Liver (tissue), 9 donors: ENCODE results near the gene IFITM5. TPM values are rescaled to one million over a fixed set of nuclear protein-coding genes. Genes with fewer than 3 reads are reported as not detected.
"Not testable (repeated sequence)": the region's sequence is repeated elsewhere in the genome, so short reads cannot be mapped to it uniquely, and the experiment has no call there.

Experiments
- DNase-seq: peaks from one replicate; pipeline ENCODE4 v3.0.0-alpha.2; 2017; ENCODE audit warnings: low spot score
- H3K27ac ChIP-seq, 2 donors: one replicate each; pipeline ENCODE4 v1.7.0; 2013; ENCODE audit warnings: inconsistent platforms in 2 of 2, low read length in 2 of 2, control low read depth in 1 of 2, low read depth in 1 of 2, mild to moderate bottlenecking in 1 of 2
- H3K27me3 ChIP-seq, 4 donors: one replicate each; pipeline versions ENCODE4 v1.6.1 to v1.7.0; 2013; ENCODE audit warnings: low read length in 3 of 4, inconsistent platforms in 1 of 4, mild to moderate bottlenecking in 1 of 4, moderate library complexity in 1 of 4; ENCODE audit not compliant: control insufficient read depth in 4 of 4, insufficient read depth in 4 of 4
- H3K36me3 ChIP-seq, 4 donors: one replicate each; pipeline versions ENCODE4 v1.6.1 to v1.7.0; 2013; ENCODE audit warnings: low read length in 3 of 4, mild to moderate bottlenecking in 3 of 4, low read depth in 1 of 4, moderate library complexity in 1 of 4; ENCODE audit not compliant: control insufficient read depth in 4 of 4, insufficient read depth in 3 of 4
- H3K4me1 ChIP-seq, 4 donors: one replicate each; pipeline versions ENCODE4 v1.6.1 to v1.7.0; 2013; ENCODE audit warnings: low read length in 3 of 4, mild to moderate bottlenecking in 3 of 4, moderate library complexity in 1 of 4; ENCODE audit not compliant: control insufficient read depth in 4 of 4, insufficient read depth in 4 of 4
- H3K4me3 ChIP-seq, 3 donors: one replicate each; pipeline versions ENCODE4 v1.6.1 to v1.7.0; 2013; ENCODE audit warnings: low read length in 3 of 3, control low read depth in 1 of 3, low read depth in 1 of 3, mild to moderate bottlenecking in 1 of 3
- H3K9ac ChIP-seq, 2 donors: one replicate each; pipeline ENCODE4 v1.7.0; 2013; ENCODE audit warnings: low read length in 2 of 2, mild to moderate bottlenecking in 2 of 2, moderate library complexity in 2 of 2, control low read depth in 1 of 2, low read depth in 1 of 2
- H3K9me3 ChIP-seq, 4 donors: one replicate each; pipeline versions ENCODE4 v1.6.1 to v1.7.0; 2013; ENCODE audit warnings: low read length in 3 of 4; ENCODE audit not compliant: control insufficient read depth in 4 of 4
- CTCF ChIP-seq: fragments of 150-350 bp; IDR thresholded peaks from 2 replicates; pipeline ENCODE4 v1.5.1; 2017; ENCODE audit warnings: improper control_type of control experiment, low read depth, low read length; ENCODE audit not compliant: missing input control
- EGR1 ChIP-seq, 2 donors: IDR thresholded peaks; 2 replicates each; pipeline ENCODE4 v1.6.1; 2016 to 2018; ENCODE audit warnings: antibody characterized with exemption in 2 of 2, low read depth in 2 of 2
- FOXA2 ChIP-seq: IDR thresholded peaks from 2 replicates; pipeline ENCODE4 v1.6.1; 2016; ENCODE audit warnings: antibody characterized with exemption
- GABPA ChIP-seq, 2 donors: IDR thresholded peaks in 1 of 2; conservative IDR thresholded peaks in 1 of 2; 2 replicates each; pipeline ENCODE4 v1.6.1; 2016; ENCODE audit warnings: antibody characterized with exemption in 2 of 2, mild to moderate bottlenecking in 1 of 2, moderate library complexity in 1 of 2
- HNF4A ChIP-seq, 2 donors: conservative IDR thresholded peaks; 2 replicates each; pipeline ENCODE4 v1.6.1; 2016; ENCODE audit warnings: antibody characterized with exemption in 2 of 2, mild to moderate bottlenecking in 2 of 2
- JUND ChIP-seq, 2 donors: IDR thresholded peaks; 2 replicates each; pipeline ENCODE4 v1.6.1; 2016; ENCODE audit warnings: antibody characterized with exemption in 2 of 2
- NR2F2 ChIP-seq: IDR thresholded peaks from 2 replicates; pipeline ENCODE4 v1.6.1; 2016; ENCODE audit warnings: antibody characterized with exemption
- RAD21 ChIP-seq, 2 donors: IDR thresholded peaks; 2 replicates each; pipeline ENCODE4 v1.6.1; 2016; ENCODE audit warnings: antibody characterized with exemption in 2 of 2, mild to moderate bottlenecking in 2 of 2
- RXRA ChIP-seq, 2 donors: IDR thresholded peaks; 2 replicates each; pipeline ENCODE4 v1.6.1; 2017 to 2018; ENCODE audit warnings: antibody characterized with exemption in 2 of 2, mild to moderate bottlenecking in 1 of 2
- SP1 ChIP-seq: IDR thresholded peaks from 2 replicates; pipeline ENCODE4 v1.6.1; 2018; ENCODE audit warnings: antibody characterized with exemption, mild to moderate bottlenecking
- TAF1 ChIP-seq: conservative IDR thresholded peaks from 2 replicates; pipeline ENCODE4 v1.6.1; 2016; ENCODE audit warnings: antibody characterized with exemption, mild to moderate bottlenecking
- YY1 ChIP-seq: IDR thresholded peaks from 2 replicates; pipeline ENCODE4 v1.6.1; 2016; ENCODE audit warnings: antibody characterized with exemption, mild to moderate bottlenecking
- WGBS: extraction: QIAGEN DNeasy Blood & Tissue Kit; methylation state at CpG from one replicate; pipeline ENCODE4 v1.1.7; 2013; 5-methylcytosine and 5-hydroxymethylcytosine counted together
- polyA plus RNA-seq, 2 donors: library from polyadenylated mRNA; stranded (reverse) in 1 of 2; unstranded in 1 of 2; fragments of 200-250 nt in 1 of 2; fragments of >200 nt in 1 of 2; fragmentation: Nextera tagmentation in 1 of 2; extraction: Ambion mirVana in 1 of 2; gene quantifications; one replicate each; pipeline versions ENCODE4 v1.2.1 to v1.2.3, GENCODE V29; 2013 to 2015
- total RNA-seq, 2 donors: library from RNA; depleted of rRNA; stranded (reverse); fragments of >200 nt; gene quantifications; one replicate each; pipeline ENCODE4 v1.2.3, GENCODE V29; 2014
- TF ChIP-seq, protein P1 (sequence below): IDR thresholded peaks from 2 replicates; pipeline ENCODE4 v1.6.1; 2016; ENCODE audit warnings: antibody characterized with exemption, mild to moderate bottlenecking
- TF ChIP-seq, protein P2 (sequence below): IDR thresholded peaks from 2 replicates; pipeline ENCODE4 v1.6.1; 2016; ENCODE audit warnings: antibody characterized with exemption
- donor health status: healthy.
- donor health status: healthy.
- donor health status: healthy.
- donor health status: healthy.
- donor health status: healthy.

Gene IFITM5
- total and polyA plus RNA-seq, 4 donors, result not detected

DNA sequence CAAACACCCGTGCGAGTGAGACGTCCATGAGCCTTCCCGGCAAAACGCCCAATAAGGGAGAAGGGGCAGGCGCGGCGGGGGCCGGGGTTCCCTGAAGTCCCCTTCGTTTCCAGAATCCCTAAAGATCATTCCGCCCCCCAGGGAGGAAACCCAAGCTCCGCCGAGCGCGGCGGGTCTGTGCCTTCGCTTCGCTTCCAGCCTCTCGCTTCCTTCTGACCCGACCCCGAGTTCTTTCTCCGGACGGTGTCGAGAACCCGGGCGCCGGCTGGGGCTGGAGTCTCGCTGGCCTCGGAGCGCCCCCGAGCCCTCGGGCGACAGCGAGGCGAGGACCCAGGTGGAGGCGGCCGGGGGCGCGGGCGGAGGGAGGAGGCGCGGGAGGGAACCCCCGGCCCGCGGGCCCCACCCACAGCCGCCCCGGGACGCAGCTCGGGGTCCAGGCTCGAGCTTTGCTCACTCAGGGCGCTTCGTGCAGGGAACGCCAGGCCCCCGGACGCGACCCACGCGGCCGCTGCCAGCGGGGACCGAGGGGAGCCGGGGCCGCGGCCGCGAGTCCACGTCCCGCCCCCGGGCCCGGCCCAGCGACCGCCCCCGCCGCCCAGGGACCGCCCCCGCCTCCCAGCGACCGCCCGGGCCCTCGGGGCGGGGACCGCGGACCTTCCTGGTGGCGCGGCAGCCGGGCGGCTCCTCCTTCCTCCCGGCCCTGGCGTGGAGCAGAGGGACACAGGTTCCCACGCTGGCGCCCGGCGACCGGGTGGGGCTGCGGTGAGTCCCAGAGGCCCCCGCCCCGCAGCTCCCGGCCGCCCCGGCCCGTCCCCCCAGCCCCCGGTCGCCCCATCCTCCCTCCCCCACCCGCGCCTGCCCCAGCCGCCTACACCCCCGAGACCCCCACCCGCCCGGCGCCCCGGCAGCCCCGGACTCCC lies 10.6 kb downstream of the IFITM5 start, which contains the start of gene PGGHG (continued):
- TF ChIP-seq, protein P1, sequence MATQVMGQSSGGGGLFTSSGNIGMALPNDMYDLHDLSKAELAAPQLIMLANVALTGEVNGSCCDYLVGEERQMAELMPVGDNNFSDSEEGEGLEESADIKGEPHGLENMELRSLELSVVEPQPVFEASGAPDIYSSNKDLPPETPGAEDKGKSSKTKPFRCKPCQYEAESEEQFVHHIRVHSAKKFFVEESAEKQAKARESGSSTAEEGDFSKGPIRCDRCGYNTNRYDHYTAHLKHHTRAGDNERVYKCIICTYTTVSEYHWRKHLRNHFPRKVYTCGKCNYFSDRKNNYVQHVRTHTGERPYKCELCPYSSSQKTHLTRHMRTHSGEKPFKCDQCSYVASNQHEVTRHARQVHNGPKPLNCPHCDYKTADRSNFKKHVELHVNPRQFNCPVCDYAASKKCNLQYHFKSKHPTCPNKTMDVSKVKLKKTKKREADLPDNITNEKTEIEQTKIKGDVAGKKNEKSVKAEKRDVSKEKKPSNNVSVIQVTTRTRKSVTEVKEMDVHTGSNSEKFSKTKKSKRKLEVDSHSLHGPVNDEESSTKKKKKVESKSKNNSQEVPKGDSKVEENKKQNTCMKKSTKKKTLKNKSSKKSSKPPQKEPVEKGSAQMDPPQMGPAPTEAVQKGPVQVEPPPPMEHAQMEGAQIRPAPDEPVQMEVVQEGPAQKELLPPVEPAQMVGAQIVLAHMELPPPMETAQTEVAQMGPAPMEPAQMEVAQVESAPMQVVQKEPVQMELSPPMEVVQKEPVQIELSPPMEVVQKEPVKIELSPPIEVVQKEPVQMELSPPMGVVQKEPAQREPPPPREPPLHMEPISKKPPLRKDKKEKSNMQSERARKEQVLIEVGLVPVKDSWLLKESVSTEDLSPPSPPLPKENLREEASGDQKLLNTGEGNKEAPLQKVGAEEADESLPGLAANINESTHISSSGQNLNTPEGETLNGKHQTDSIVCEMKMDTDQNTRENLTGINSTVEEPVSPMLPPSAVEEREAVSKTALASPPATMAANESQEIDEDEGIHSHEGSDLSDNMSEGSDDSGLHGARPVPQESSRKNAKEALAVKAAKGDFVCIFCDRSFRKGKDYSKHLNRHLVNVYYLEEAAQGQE, result no peak
- TF ChIP-seq CTCF (no peak), JUND (IDR thresholded peaks at IDR 0.05) (no peak), NR2F2 (no peak), GABPA (IDR thresholded peaks at IDR 0.05 in 1 of 2, conservative IDR thresholded peaks at IDR 0.05 in 1 of 2) (no peak)

- DNase-seq, result no peak
- peak overlapping the region; percentile 68 to 76 (median 73) for H3K4me3 ChIP-seq
- peak overlapping the region; percentile 19 to 64 for H3K9ac ChIP-seq
- H3K27me3 ChIP-seq, result no peaks in the 10 kb centered on the region
- 27% methylated on average over 41 of the region's 41 CpGs for WGBS
- TF ChIP-seq RAD21 (IDR thresholded peaks at IDR 0.05) (no peak), RXRA (IDR thresholded peaks at IDR 0.05) (no peak), GABPA (IDR thresholded peaks at IDR 0.05 in 1 of 2, conservative IDR thresholded peaks at IDR 0.05 in 1 of 2) (no peak), HNF4A (conservative IDR thresholded peaks at IDR 0.05) (no peak), FOXA2 (no peak), EGR1 (IDR thresholded peaks at IDR 0.05; ENCODE audit: low read depth in 2 of 2) (no peak), YY1 (no peak), TAF1 (no peak), JUND (IDR thresholded peaks at IDR 0.05) (no peak), SP1 (no peak), NR2F2 (no peak)
- TF ChIP-seq, protein P1, result no peak
- TF ChIP-seq, protein P2, sequence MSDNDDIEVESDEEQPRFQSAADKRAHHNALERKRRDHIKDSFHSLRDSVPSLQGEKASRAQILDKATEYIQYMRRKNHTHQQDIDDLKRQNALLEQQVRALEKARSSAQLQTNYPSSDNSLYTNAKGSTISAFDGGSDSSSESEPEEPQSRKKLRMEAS, result no peak
- peak overlapping the region; percentile 64 to 80 for H3K27ac ChIP-seq
- no peaks in the 10 kb centered on the region for H3K9me3 ChIP-seq
- peaks cover 0 to 19% (median 11%) of the 10 kb centered on the region in 4 donors for H3K4me1 ChIP-seq
- H3K36me3 ChIP-seq, result no peaks in the 10 kb centered on the region
Measured at GRCh38 chr11:287821-288477, 11.4 kb downstream of the IFITM5 start.

- H3K27me3 ChIP-seq, H3K4me3 ChIP-seq, DNase-seq, H3K36me3 ChIP-seq, H3K9me3 ChIP-seq, H3K9ac ChIP-seq: not testable (repeated sequence)
- peak overlapping the region in 1 of 2 donors; percentile 80 for H3K27ac ChIP-seq
- WGBS, result 70% methylated on average over 27 of the region's 27 CpGs
- H3K4me1 ChIP-seq, result peaks cover 0 to 20% (median 13%) of the 10 kb centered on the region in 4 donors
Measured at GRCh38 chr11:286977-287820, 12.1 kb downstream of the IFITM5 start.
